ENCODE data around the gene TGFBR2. TPM values are rescaled to one million over a fixed set of nuclear protein-coding genes. Genes with fewer than 3 reads are reported as not detected.

The TGFBR2 gene
- total and polyA plus RNA-seq, 4 donors, result 13.9 to 61.2 (median 33.7) TPM

DNA sequence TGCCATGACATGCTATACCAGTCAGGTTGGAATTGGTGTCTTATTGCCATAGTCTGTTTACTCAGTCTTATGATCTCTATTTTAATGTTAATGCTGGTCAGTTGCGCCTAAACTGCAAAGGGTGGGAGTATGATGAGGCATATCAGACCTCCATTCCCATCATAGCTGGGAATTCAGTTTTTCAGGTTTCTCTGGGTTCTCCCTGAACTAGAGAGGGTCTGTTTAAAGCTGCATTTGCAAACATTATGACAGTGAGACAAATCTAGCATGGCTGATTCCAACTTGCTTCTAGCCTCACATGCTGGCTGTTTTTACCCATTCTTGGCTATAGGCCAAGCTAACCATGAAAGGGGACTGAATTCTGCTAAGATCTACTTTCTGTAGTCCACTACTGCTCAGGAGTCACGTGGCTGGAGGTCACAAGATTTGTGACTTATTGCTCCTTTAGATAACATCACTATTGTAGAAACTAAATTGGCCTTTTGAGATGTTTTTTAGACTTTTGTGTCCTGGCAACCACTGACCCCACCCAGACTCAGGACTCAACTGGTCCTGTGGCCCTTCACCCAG, 96.5 kb downstream of the TGFBR2 start:
- Histone ChIP-seq H3K27me3 (ENCODE audit: control insufficient read depth in 4 of 4, insufficient read depth in 4 of 4, low read length in 3 of 4) (no peaks in the 10 kb centered on the region), H3K9ac (ENCODE audit: low read depth in 1 of 2, low read length in 2 of 2) (no peak overlapping the region), H3K9me3 (ENCODE audit: control insufficient read depth in 4 of 4, low read length in 3 of 4) (peaks cover 0 to 6% (median 2%) of the 10 kb centered on the region in 4 donors), H3K36me3 (ENCODE audit: control insufficient read depth in 4 of 4, insufficient read depth in 3 of 4, low read depth in 1 of 4, low read length in 3 of 4) (peaks cover 0 to 3% (median 0%) of the 10 kb centered on the region in 4 donors), H3K4me3 (ENCODE audit: low read depth in 1 of 3, low read length in 3 of 3) (no peak overlapping the region), H3K27ac (ENCODE audit: low read depth in 1 of 2, low read length in 2 of 2) (no peak overlapping the region), H3K4me1 (ENCODE audit: control insufficient read depth in 4 of 4, insufficient read depth in 4 of 4, low read length in 3 of 4) (no peaks in the 10 kb centered on the region)
- no peak for DNase-seq (ENCODE audit: low spot score)
- WGBS, result 92% methylated on average over 2 of the region's 2 CpGs
- no peak for TF ChIP-seq FOXA1 (IDR thresholded peaks at IDR 0.05)
- TF ChIP-seq, protein P1, sequence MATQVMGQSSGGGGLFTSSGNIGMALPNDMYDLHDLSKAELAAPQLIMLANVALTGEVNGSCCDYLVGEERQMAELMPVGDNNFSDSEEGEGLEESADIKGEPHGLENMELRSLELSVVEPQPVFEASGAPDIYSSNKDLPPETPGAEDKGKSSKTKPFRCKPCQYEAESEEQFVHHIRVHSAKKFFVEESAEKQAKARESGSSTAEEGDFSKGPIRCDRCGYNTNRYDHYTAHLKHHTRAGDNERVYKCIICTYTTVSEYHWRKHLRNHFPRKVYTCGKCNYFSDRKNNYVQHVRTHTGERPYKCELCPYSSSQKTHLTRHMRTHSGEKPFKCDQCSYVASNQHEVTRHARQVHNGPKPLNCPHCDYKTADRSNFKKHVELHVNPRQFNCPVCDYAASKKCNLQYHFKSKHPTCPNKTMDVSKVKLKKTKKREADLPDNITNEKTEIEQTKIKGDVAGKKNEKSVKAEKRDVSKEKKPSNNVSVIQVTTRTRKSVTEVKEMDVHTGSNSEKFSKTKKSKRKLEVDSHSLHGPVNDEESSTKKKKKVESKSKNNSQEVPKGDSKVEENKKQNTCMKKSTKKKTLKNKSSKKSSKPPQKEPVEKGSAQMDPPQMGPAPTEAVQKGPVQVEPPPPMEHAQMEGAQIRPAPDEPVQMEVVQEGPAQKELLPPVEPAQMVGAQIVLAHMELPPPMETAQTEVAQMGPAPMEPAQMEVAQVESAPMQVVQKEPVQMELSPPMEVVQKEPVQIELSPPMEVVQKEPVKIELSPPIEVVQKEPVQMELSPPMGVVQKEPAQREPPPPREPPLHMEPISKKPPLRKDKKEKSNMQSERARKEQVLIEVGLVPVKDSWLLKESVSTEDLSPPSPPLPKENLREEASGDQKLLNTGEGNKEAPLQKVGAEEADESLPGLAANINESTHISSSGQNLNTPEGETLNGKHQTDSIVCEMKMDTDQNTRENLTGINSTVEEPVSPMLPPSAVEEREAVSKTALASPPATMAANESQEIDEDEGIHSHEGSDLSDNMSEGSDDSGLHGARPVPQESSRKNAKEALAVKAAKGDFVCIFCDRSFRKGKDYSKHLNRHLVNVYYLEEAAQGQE (IDR thresholded peaks at IDR 0.05), result no peak
- no peak for TF ChIP-seq SP1 (IDR thresholded peaks at IDR 0.05)
- TF ChIP-seq, protein P2, sequence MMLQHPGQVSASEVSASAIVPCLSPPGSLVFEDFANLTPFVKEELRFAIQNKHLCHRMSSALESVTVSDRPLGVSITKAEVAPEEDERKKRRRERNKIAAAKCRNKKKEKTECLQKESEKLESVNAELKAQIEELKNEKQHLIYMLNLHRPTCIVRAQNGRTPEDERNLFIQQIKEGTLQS (IDR thresholded peaks at IDR 0.05), result no peak
- TF ChIP-seq NR2F2 (IDR thresholded peaks at IDR 0.05), result no peak
- TF ChIP-seq YY1 (IDR thresholded peaks at IDR 0.05), result no peak
- no peak for TF ChIP-seq EGR1 (IDR thresholded peaks at IDR 0.05; ENCODE audit: low read depth in 2 of 2)
- no peak for TF ChIP-seq FOXA2 (IDR thresholded peaks at IDR 0.05)
- TF ChIP-seq RXRA (IDR thresholded peaks at IDR 0.05), result no peak
- TF ChIP-seq HNF4A (conservative IDR thresholded peaks at IDR 0.05), result no peak
- TF ChIP-seq JUND (IDR thresholded peaks at IDR 0.05), result no peak
- TF ChIP-seq, protein P3, sequence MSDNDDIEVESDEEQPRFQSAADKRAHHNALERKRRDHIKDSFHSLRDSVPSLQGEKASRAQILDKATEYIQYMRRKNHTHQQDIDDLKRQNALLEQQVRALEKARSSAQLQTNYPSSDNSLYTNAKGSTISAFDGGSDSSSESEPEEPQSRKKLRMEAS (IDR thresholded peaks at IDR 0.05), result no peak
- no peak for TF ChIP-seq HNF4G (IDR thresholded peaks at IDR 0.05)
- TF ChIP-seq TAF1 (conservative IDR thresholded peaks at IDR 0.05), result no peak

DNA sequence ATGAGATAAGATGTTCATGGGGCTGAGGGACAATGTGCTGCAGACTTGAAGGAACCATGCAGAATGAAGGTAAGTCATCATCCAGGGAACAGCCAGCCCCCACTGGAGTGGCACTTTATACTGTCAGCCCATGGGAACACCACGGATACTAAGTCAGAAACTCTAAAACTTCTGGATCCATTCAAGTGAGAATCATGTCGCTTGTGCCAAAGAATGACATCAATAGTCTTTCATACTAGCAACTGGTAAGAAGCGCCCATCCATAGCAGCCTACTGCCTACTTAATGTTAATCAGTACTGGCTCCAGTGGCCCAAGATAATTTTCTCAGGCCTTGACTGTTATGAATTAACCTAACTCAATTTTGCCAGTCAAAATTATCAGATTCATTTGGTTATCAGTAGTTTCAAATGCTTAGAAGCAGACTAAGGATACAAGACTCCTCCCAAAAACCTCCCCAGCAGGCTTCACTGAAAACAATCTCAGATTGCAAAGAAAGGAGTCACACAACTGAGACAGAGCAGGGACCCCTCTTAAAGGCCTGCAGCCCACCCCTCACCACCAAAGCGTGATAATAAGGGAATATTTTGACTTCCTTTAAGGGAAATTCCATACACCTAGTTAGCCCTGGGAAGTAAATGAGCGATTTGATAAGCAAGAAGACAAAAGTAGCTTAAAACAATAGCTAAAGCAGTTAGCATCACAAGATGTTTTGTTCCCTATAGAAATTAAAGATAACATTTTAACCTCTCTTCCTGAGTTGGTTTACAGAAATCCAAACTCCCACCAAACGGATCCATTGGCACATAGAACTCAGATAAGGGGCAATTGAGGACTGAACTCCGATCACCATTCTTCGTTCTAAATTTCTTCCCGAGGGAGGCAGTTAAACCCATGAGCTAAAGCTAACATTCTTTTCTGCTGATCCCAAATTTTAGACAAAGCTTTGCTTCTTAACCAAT, 98.8 kb downstream of the TGFBR2 start:
- H3K27ac ChIP-seq (ENCODE audit: low read depth in 1 of 2, low read length in 2 of 2), result no peak overlapping the region
- TF ChIP-seq GABPA (IDR thresholded peaks at IDR 0.05 in 1 of 2, conservative IDR thresholded peaks at IDR 0.05 in 1 of 2) (no peak), EGR1 (IDR thresholded peaks at IDR 0.05; ENCODE audit: low read depth in 2 of 2) (no peak), FOXA1 (IDR thresholded peaks at IDR 0.05) (no peak), NR2F2 (IDR thresholded peaks at IDR 0.05) (no peak), YY1 (IDR thresholded peaks at IDR 0.05) (no peak), TAF1 (conservative IDR thresholded peaks at IDR 0.05) (no peak)
- TF ChIP-seq, protein P4, sequence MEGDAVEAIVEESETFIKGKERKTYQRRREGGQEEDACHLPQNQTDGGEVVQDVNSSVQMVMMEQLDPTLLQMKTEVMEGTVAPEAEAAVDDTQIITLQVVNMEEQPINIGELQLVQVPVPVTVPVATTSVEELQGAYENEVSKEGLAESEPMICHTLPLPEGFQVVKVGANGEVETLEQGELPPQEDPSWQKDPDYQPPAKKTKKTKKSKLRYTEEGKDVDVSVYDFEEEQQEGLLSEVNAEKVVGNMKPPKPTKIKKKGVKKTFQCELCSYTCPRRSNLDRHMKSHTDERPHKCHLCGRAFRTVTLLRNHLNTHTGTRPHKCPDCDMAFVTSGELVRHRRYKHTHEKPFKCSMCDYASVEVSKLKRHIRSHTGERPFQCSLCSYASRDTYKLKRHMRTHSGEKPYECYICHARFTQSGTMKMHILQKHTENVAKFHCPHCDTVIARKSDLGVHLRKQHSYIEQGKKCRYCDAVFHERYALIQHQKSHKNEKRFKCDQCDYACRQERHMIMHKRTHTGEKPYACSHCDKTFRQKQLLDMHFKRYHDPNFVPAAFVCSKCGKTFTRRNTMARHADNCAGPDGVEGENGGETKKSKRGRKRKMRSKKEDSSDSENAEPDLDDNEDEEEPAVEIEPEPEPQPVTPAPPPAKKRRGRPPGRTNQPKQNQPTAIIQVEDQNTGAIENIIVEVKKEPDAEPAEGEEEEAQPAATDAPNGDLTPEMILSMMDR (IDR thresholded peaks at IDR 0.05; ENCODE audit: low read depth, low read length, missing input control), result no peak
- TF ChIP-seq, protein P2 (IDR thresholded peaks at IDR 0.05), result no peak
- TF ChIP-seq, protein P3 (IDR thresholded peaks at IDR 0.05), result no peak
- TF ChIP-seq, protein P5, sequence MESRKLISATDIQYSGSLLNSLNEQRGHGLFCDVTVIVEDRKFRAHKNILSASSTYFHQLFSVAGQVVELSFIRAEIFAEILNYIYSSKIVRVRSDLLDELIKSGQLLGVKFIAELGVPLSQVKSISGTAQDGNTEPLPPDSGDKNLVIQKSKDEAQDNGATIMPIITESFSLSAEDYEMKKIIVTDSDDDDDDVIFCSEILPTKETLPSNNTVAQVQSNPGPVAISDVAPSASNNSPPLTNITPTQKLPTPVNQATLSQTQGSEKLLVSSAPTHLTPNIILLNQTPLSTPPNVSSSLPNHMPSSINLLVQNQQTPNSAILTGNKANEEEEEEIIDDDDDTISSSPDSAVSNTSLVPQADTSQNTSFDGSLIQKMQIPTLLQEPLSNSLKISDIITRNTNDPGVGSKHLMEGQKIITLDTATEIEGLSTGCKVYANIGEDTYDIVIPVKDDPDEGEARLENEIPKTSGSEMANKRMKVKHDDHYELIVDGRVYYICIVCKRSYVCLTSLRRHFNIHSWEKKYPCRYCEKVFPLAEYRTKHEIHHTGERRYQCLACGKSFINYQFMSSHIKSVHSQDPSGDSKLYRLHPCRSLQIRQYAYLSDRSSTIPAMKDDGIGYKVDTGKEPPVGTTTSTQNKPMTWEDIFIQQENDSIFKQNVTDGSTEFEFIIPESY (IDR thresholded peaks at IDR 0.05), result no peak
- TF ChIP-seq, protein P1 (IDR thresholded peaks at IDR 0.05), result no peak
- H3K36me3 ChIP-seq (ENCODE audit: control insufficient read depth in 4 of 4, insufficient read depth in 3 of 4, low read depth in 1 of 4, low read length in 3 of 4), result no peaks in the 10 kb centered on the region

More for the DNA sequence above, 98.8 kb downstream of the TGFBR2 start:
- WGBS, result 82% methylated on average over 9 of the region's 9 CpGs
- Histone ChIP-seq H3K9me3 (ENCODE audit: control insufficient read depth in 4 of 4, low read length in 3 of 4) (peaks cover 0 to 6% (median 2%) of the 10 kb centered on the region in 4 donors), H3K4me1 (ENCODE audit: control insufficient read depth in 4 of 4, insufficient read depth in 4 of 4, low read length in 3 of 4) (no peaks in the 10 kb centered on the region), H3K9ac (ENCODE audit: low read depth in 1 of 2, low read length in 2 of 2) (no peak overlapping the region), H3K27me3 (ENCODE audit: control insufficient read depth in 4 of 4, insufficient read depth in 4 of 4, low read length in 3 of 4) (no peaks in the 10 kb centered on the region), H3K4me3 (ENCODE audit: low read depth in 1 of 3, low read length in 3 of 3) (no peak overlapping the region)
- DNase-seq (ENCODE audit: low spot score), result no peak
